ENCODE measurements around the gene PNPLA8.

Gene PNPLA8

GRCh38 chr7:108450160-108450559 lies 75.8 kb downstream of the PNPLA8 start:
- no peak for DNase-seq (ENCODE audit: extremely low read depth in 1 of 2, low read depth in 1 of 2)

- DNase-seq (ENCODE audit: extremely low read depth in 1 of 2, low read depth in 1 of 2) = no peak
Observed at GRCh38 chr7:108449521-108449920, 76.4 kb downstream of the PNPLA8 start.

GRCh38 chr7:108448584-108449505 lies 77.1 kb downstream of the PNPLA8 start:
- DNase-seq (ENCODE audit: extremely low read depth in 1 of 2, low read depth in 1 of 2) = no peak

- no peak for DNase-seq (ENCODE audit: extremely low read depth in 1 of 2, low read depth in 1 of 2)
Observed at GRCh38 chr7:108442039-108442568, 83.8 kb downstream of the PNPLA8 start.

GRCh38 chr7:108441392-108441955 lies 84.5 kb downstream of the PNPLA8 start:
- DNase-seq (ENCODE audit: extremely low read depth in 1 of 2, low read depth in 1 of 2) = no peak

GRCh38 chr7:108440613-108441012 lies 85.3 kb downstream of the PNPLA8 start:
- DNase-seq (ENCODE audit: extremely low read depth in 1 of 2, low read depth in 1 of 2) = no peak

GRCh38 chr7:108436906-108437305 lies 89.0 kb downstream of the PNPLA8 start:
- no peak for DNase-seq (ENCODE audit: extremely low read depth in 1 of 2, low read depth in 1 of 2)

- DNase-seq (ENCODE audit: extremely low read depth in 1 of 2, low read depth in 1 of 2) = no peak
Observed at GRCh38 chr7:108434010-108434409, 91.9 kb downstream of the PNPLA8 start.

- DNase-seq (ENCODE audit: extremely low read depth in 1 of 2, low read depth in 1 of 2) = no peak
Observed at GRCh38 chr7:108431099-108431498, 94.8 kb downstream of the PNPLA8 start.

- DNase-seq (ENCODE audit: extremely low read depth in 1 of 2, low read depth in 1 of 2) = no peak
Observed at GRCh38 chr7:108430664-108431063, 95.3 kb downstream of the PNPLA8 start.

GRCh38 chr7:108427766-108428165 lies 98.2 kb downstream of the PNPLA8 start:
- no peak for DNase-seq (ENCODE audit: extremely low read depth in 1 of 2, low read depth in 1 of 2)

- DNase-seq (ENCODE audit: extremely low read depth in 1 of 2, low read depth in 1 of 2) = no peak
Observed at GRCh38 chr7:108425714-108426275, 100.1 kb downstream of the PNPLA8 start.

GRCh38 chr7:108424013-108424412 lies 101.9 kb downstream of the PNPLA8 start:
- no peak for DNase-seq (ENCODE audit: extremely low read depth in 1 of 2, low read depth in 1 of 2)

GRCh38 chr7:108423089-108423989 lies 102.6 kb downstream of the PNPLA8 start:
- no peak for DNase-seq (ENCODE audit: extremely low read depth in 1 of 2, low read depth in 1 of 2)

- no peak for DNase-seq (ENCODE audit: extremely low read depth in 1 of 2, low read depth in 1 of 2)
Observed at GRCh38 chr7:108421720-108422331, 104.1 kb downstream of the PNPLA8 start.
